H1 (cell line): ENCODE results near the gene TPSAB1.

Experiments
- CTCF ChIP-seq, 3 experiments: IDR thresholded peaks; 1 replicate in 2 of 3; 2 replicates in 1 of 3; pipeline versions ENCODE4 v1.5.1 to v1.6.1; 2011; ENCODE audit warnings: low read length in 3 of 3, mild to moderate bottlenecking in 3 of 3, inconsistent platforms in 2 of 3, low read depth in 1 of 3, moderate library complexity in 1 of 3; ENCODE audit not compliant: insufficient read depth in 1 of 3; ENCODE audit errors: control extremely low read depth in 1 of 3
- EZH2 ChIP-seq: fragments of 200-600 bp; sonication (generic); IDR thresholded peaks from 2 replicates; pipeline ENCODE4 v1.7.1; 2012; ENCODE audit warnings: low read depth, mild to moderate bottlenecking, moderate library complexity, low read length, inconsistent platforms; ENCODE audit not compliant: severe bottlenecking
- JUND ChIP-seq: IDR thresholded peaks from 2 replicates; pipeline ENCODE4 v1.6.1; 2011; ENCODE audit warnings: mild to moderate bottlenecking, improper control_type of control experiment, low read length
- POLR2A ChIP-seq, 2 experiments: IDR thresholded peaks; 1 replicate in 1 of 2; 2 replicates in 1 of 2; pipeline ENCODE4 v1.6.1; 2011; ENCODE audit warnings: low read depth in 2 of 2, low read length in 2 of 2, mild to moderate bottlenecking in 2 of 2; ENCODE audit errors: control extremely low read depth in 1 of 2
- POLR2AphosphoS5 ChIP-seq: IDR thresholded peaks from 2 replicates; pipeline ENCODE4 v1.6.1; 2011; ENCODE audit warnings: low read depth, low read length
- SIRT6 ChIP-seq: IDR thresholded peaks from one replicate; pipeline ENCODE4 v1.7.1; 2012; ENCODE audit warnings: low read length, inconsistent platforms

GRCh38 chr16:1224558-1224957 is 15.9 kb upstream of the TPSAB1 start:
- TF ChIP-seq CTCF (IDR thresholded peaks at IDR 0.05; ENCODE audit: control extremely low read depth in 1 of 3, insufficient read depth in 1 of 3, low read depth in 1 of 3, low read length in 3 of 3) (no peak), JUND (no peak), EZH2 (no peak), POLR2AphosphoS5 (no peak; the same call in 1 of the 2 replicates), SIRT6 (no peak), POLR2A (IDR thresholded peaks at IDR 0.05; ENCODE audit: control extremely low read depth in 1 of 2, low read depth in 2 of 2, low read length in 2 of 2) (no peak)
